K562 (cell line): ENCODE measurements around the gene NUDT9. TPM values are rescaled to one million over a fixed set of nuclear protein-coding genes. Genes with fewer than 3 reads are reported as not detected.

Experiments
- ADNP ChIP-seq: fragments of 200-800 bp; sonication (Bioruptor generic); IDR thresholded peaks from 2 replicates; pipeline ENCODE4 v1.6.1; 2016; ENCODE audit warnings: missing genetic modification characterization, missing compliant biosample characterization
- ARID1B ChIP-seq: fragments of 450-650 bp; IDR thresholded peaks from 2 replicates; pipeline ENCODE4 v1.6.1; 2016; ENCODE audit warnings: antibody characterized with exemption, mild to moderate bottlenecking, inconsistent platforms
- CCNT2 ChIP-seq: IDR thresholded peaks from 2 replicates; pipeline ENCODE4 v1.6.1; 2011; ENCODE audit warnings: borderline replicate concordance, low read depth, mild to moderate bottlenecking, moderate library complexity, mixed read lengths, low read length; ENCODE audit not compliant: insufficient read length; ENCODE audit errors: extremely low read depth
- ETV5 ChIP-seq: sonication (generic); formaldehyde crosslinking; IDR thresholded peaks from 2 replicates; pipeline ENCODE4 v1.4.0; 2020; ENCODE audit warnings: low read depth, mild to moderate bottlenecking, missing genetic modification reagents
- FOXA1 ChIP-seq: fragments of 450-650 bp; IDR thresholded peaks from 2 replicates; pipeline ENCODE4 v1.6.1; 2016; ENCODE audit warnings: mild to moderate bottlenecking, borderline replicate concordance
- FOXJ2 ChIP-seq: fragments of 200-800 bp; sonication (Bioruptor generic); IDR thresholded peaks from 2 replicates; pipeline ENCODE4 v1.6.1; 2016; ENCODE audit warnings: missing genetic modification characterization, missing compliant biosample characterization
- GABPB1 ChIP-seq: sonication (generic); formaldehyde crosslinking; IDR thresholded peaks from 2 replicates; pipeline ENCODE4 v1.8.0; 2022; ENCODE audit warnings: mild to moderate bottlenecking, missing genetic modification reagents
- GTF2E2 ChIP-seq: fragments of 200-800 bp; sonication (Bioruptor generic); IDR thresholded peaks from 2 replicates; pipeline ENCODE4 v1.6.1; 2016; ENCODE audit warnings: missing genetic modification characterization, missing compliant biosample characterization
- JUND ChIP-seq, 2 experiments: IDR thresholded peaks; 2 replicates in 1 of 2; 3 replicates in 1 of 2; pipeline ENCODE4 v1.6.1; 2011; ENCODE audit warnings: borderline replicate concordance in 2 of 2, low read depth in 2 of 2, low read length in 2 of 2, improper control_type of control experiment in 1 of 2, missing biosample characterization in 1 of 2, missing genetic modification characterization in 1 of 2, missing genetic modification reagents in 1 of 2
- KDM5B ChIP-seq: fragments of 200-600 bp; sonication (generic); IDR thresholded peaks from 2 replicates; pipeline ENCODE4 v1.6.1; 2012; ENCODE audit warnings: low read depth, mild to moderate bottlenecking, moderate library complexity, low read length, control low read depth, inconsistent platforms; ENCODE audit not compliant: insufficient replicate concordance
- MAFF ChIP-seq: IDR thresholded peaks from 2 replicates; pipeline ENCODE4 v1.6.1; 2012; ENCODE audit warnings: low read length, improper control_type of control experiment
- MECOM ChIP-seq: fragments of 250-450 bp; sonication (Bioruptor Pico); IDR thresholded peaks from 2 replicates; pipeline ENCODE4 v1.8.0; 2022; ENCODE audit warnings: inconsistent platforms
- MYBL2 ChIP-seq, 2 experiments: fragments of 450-650 bp in 1 of 2; sonication (generic) in 1 of 2; formaldehyde crosslinking in 1 of 2; IDR thresholded peaks; 2 replicates each; pipeline versions ENCODE4 v1.6.1 to v1.8.1; 2017 to 2022; ENCODE audit warnings: borderline replicate concordance in 1 of 2, inconsistent platforms in 1 of 2, low read depth in 1 of 2, mild to moderate bottlenecking in 1 of 2, missing genetic modification reagents in 1 of 2, moderate library complexity in 1 of 2
- NFE2 ChIP-seq: IDR thresholded peaks from 2 replicates; pipeline ENCODE4 v1.6.1; 2014; ENCODE audit warnings: antibody characterized with exemption, low read depth
- NFYB ChIP-seq: IDR thresholded peaks from 2 replicates; pipeline ENCODE4 v1.6.1; 2011; ENCODE audit warnings: mild to moderate bottlenecking, moderate library complexity; ENCODE audit not compliant: insufficient read length; ENCODE audit errors: extremely low read depth
- RFX5 ChIP-seq: IDR thresholded peaks from 2 replicates; pipeline ENCODE4 v1.6.1; 2011; ENCODE audit warnings: low read depth, mild to moderate bottlenecking, improper control_type of control experiment, low read length
- SMAD3 ChIP-seq: fragments of 450-650 bp; formaldehyde crosslinking; conservative IDR thresholded peaks from 2 replicates; pipeline ENCODE4 v1.4.0; 2020; ENCODE audit warnings: mild to moderate bottlenecking
- SP1 ChIP-seq: sonication (generic); formaldehyde crosslinking; IDR thresholded peaks from 2 replicates; pipeline ENCODE4 v1.8.1; 2022; ENCODE audit warnings: mild to moderate bottlenecking, missing genetic modification reagents
- SRSF3 ChIP-seq: fragments of 200-400 bp; formaldehyde crosslinking; IDR thresholded peaks from 2 replicates; pipeline ENCODE4 v1.6.1; 2016; ENCODE audit warnings: mild to moderate bottlenecking, low read length, moderate library complexity; ENCODE audit not compliant: insufficient read depth
- WHSC1 ChIP-seq: IDR thresholded peaks from one replicate; pipeline ENCODE4 v1.6.1; 2012; ENCODE audit warnings: low read length, control low read depth, inconsistent platforms
- ZNF507 ChIP-seq: conservative IDR thresholded peaks from 2 replicates; pipeline ENCODE4 v1.6.1; 2017; ENCODE audit warnings: missing genetic modification characterization, missing compliant biosample characterization
- ZNF584 ChIP-seq: fragments of 200-800 bp; sonication (Bioruptor generic); IDR thresholded peaks from 2 replicates; pipeline ENCODE4 v1.6.1; 2016; ENCODE audit warnings: low read depth, mild to moderate bottlenecking, missing genetic modification characterization, missing compliant biosample characterization
- ZNF766 ChIP-seq: fragments of 200-800 bp; sonication (Bioruptor generic); conservative IDR thresholded peaks from 2 replicates; pipeline ENCODE4 v1.6.1; 2016; ENCODE audit warnings: missing genetic modification characterization, missing compliant biosample characterization
- polyA plus RNA-seq, 8 experiments: library from polyadenylated mRNA; depleted of rRNA in 4 of 8; stranded (reverse) in 5 of 8; unstranded in 3 of 8; fragments of >200 nt; fragmentation: Nextera tagmentation in 2 of 8; fragmentation: Illumina TruSeq in 1 of 8; extraction: Ambion mirVana in 2 of 8; extraction: Trizol in 1 of 8; gene quantifications; 2 replicates each; pipeline versions ENCODE4 v1.2.1 to v1.2.3, GENCODE V29; 2011 to 2014; ENCODE audit warnings: inconsistent platforms in 1 of 8, missing spikeins in 1 of 8
- total RNA-seq, 7 experiments: library from RNA; depleted of rRNA in 6 of 7; stranded (reverse); fragments of >200 nt in 6 of 7; fragmentation: Illumina TruSeq in 2 of 7; extraction: Trizol in 2 of 7; gene quantifications; 2 replicates each; pipeline versions ENCODE4 v1.2.1 to v1.2.3, GENCODE V29; 2011 to 2021; ENCODE audit warnings: low replicate concordance in 1 of 7
- TF ChIP-seq, protein P1 (sequence below): fragments of 450-650 bp; IDR thresholded peaks from 2 replicates; pipeline ENCODE4 v1.6.1; 2016; ENCODE audit warnings: antibody characterized with exemption
- TF ChIP-seq, protein P2 (sequence below), 2 experiments: fragments of 450-650 bp in 1 of 2; sonication (generic) in 1 of 2; formaldehyde crosslinking in 1 of 2; IDR thresholded peaks in 1 of 2; conservative IDR thresholded peaks in 1 of 2; 2 replicates each; pipeline versions ENCODE4 v1.6.1 to v1.8.1; 2016 to 2023; ENCODE audit warnings: mild to moderate bottlenecking in 2 of 2, moderate library complexity in 2 of 2, inconsistent platforms in 1 of 2, missing genetic modification reagents in 1 of 2

Gene NUDT9
- total and polyA plus RNA-seq, 9 of the 15 experiments (the other 6 are each of a cell fraction or from before 2014, with no cell fraction given): 8.5 to 20.8 (median 18.0) TPM

DNA sequence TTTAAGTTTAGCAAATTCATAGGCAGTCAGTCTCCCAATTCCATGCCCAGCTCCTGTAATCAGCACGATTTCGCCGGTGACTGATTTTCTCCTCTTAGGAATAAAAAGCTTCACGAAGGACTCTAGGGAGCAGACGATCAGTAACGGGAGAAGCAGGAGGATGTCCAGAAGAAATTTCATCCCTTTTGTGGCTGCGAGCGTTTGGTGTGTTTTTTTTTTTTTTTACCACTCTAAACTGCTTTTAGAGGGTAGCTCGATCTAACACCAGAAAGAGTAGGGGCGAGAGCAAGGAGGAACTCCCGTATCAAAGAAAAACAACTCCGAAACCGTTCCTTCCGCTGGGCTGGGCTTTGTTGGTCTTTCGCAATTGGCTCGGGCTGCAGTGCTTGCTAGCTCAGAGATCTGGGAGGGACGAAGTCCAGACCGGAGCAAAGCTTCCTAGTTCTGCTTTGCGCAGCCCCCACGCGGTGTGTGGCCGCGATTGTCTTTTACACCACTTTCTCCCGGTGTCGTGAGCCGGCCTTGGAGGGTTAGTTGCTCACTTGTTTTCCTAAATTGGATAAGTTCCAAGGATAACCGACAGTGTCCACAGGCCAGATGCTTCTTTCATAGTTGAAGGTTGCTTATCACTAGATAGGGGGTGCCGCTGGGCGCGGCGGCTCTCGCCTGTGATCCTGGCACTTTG is 31.3 kb upstream of the NUDT9 start, which contains the start of gene HSD17B11 (continued):
- no peak for TF ChIP-seq RFX5
- peak; percentile 50; the same call in 1 of the 2 replicates for TF ChIP-seq MYBL2 (IDR thresholded peaks at IDR 0.05; ENCODE audit: low read depth)
- TF ChIP-seq MYBL2 (CRISPR knock-in tag; IDR thresholded peaks at IDR 0.05; ENCODE audit: borderline replicate concordance): no peak
- 0 out of 2 replicates have a peak, but pooled peaks have one; percentile 37 for TF ChIP-seq MECOM (CRISPR knock-in tag)
- TF ChIP-seq KDM5B: peak; percentile 95
- no peak for TF ChIP-seq WHSC1
- TF ChIP-seq ARID1B: peak; percentile 73
- no peak for TF ChIP-seq NFE2
- peak; percentile 39; the same call in 1 of the 2 replicates for TF ChIP-seq SP1 (CRISPR knock-in tag)
- TF ChIP-seq NFYB: no peak
- TF ChIP-seq ETV5 (CRISPR knock-in tag): peak; percentile 86
- 0 out of 2 replicates have a peak, but pooled peaks have one; percentile 38 for TF ChIP-seq ZNF584
- TF ChIP-seq FOXA1: no peak
- TF ChIP-seq ADNP (tag): no peak
- TF ChIP-seq ZNF766 (CRISPR knock-in tag): 0 out of 2 replicates have a peak, but pooled peaks have one; percentile 29
- TF ChIP-seq, protein P1, sequence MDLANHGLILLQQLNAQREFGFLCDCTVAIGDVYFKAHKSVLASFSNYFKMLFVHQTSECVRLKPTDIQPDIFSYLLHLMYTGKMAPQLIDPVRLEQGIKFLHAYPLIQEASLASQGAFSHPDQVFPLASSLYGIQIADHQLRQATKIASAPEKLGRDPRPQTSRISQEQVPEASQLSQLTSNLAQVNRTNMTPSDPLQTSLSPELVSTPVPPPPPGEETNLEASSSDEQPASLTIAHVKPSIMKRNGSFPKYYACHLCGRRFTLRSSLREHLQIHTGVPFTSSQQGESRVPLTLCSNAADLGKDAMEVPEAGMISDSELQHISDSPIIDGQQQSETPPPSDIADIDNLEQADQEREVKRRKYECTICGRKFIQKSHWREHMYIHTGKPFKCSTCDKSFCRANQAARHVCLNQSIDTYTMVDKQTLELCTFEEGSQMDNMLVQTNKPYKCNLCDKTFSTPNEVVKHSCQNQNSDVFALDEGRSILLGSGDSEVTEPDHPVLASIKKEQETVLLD: 0 out of 2 replicates have a peak, but pooled peaks have one; percentile 63
- TF ChIP-seq GABPB1 (CRISPR knock-in tag): peak; percentile 71
- no peak for TF ChIP-seq SMAD3 (CRISPR knock-in tag)
- peak; percentile 60 for TF ChIP-seq CCNT2
- no peak for TF ChIP-seq FOXJ2 (tag)
- TF ChIP-seq ZNF507: no peak
- TF ChIP-seq JUND (IDR thresholded peaks at IDR 0.05; ENCODE audit: borderline replicate concordance, low read depth, low read length): peak; percentile 60; the same call in 1 of the 2 replicates
- TF ChIP-seq JUND (tag; IDR thresholded peaks at IDR 0.05; ENCODE audit: borderline replicate concordance, low read depth, low read length): 0 out of 3 replicates have a peak, but pooled peaks have one; percentile 8
- TF ChIP-seq MAFF: no peak
- TF ChIP-seq SRSF3: no peak
- peak; percentile 61; the same call in 1 of the 2 replicates for TF ChIP-seq GTF2E2
- TF ChIP-seq, protein P2, sequence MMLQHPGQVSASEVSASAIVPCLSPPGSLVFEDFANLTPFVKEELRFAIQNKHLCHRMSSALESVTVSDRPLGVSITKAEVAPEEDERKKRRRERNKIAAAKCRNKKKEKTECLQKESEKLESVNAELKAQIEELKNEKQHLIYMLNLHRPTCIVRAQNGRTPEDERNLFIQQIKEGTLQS (IDR thresholded peaks at IDR 0.05): peak; percentile 59
- TF ChIP-seq, protein P2 (CRISPR knock-in tag; conservative IDR thresholded peaks at IDR 0.05): no peak
